M059J (cell line): ENCODE measurements around the gene SMYD4. TPM values are rescaled to one million over a fixed set of nuclear protein-coding genes. Genes with fewer than 3 reads are reported as not detected.
A peak's percentile ranks its signal among the peaks of the same experiment; 100 is the strongest.

Experiments used
- DNase-seq: peaks from one replicate; pipeline ENCODE4 v3.0.0-alpha.2; 2012; ENCODE audit warnings: low read depth
- total RNA-seq: library from RNA; depleted of rRNA; stranded (reverse); fragments of >200 nt; shearing (Covaris generic); gene quantifications from 2 replicates; pipeline ENCODE4 v1.2.3, GENCODE V29; 2014; rRNA removed

SMYD4 gene
- total RNA-seq, 1 experiment from 2014 or later, result 11.3 TPM

- DNase-seq, result no peak
Observed at GRCh38 chr17:1732241-1732832, 97.4 kb downstream of the SMYD4 start.

GRCh38 chr17:1731194-1731506, 98.6 kb downstream of the SMYD4 start:
- DNase-seq, result no peak

GRCh38 chr17:1730326-1731193, 99.1 kb downstream of the SMYD4 start:
- peak; percentile 46 for DNase-seq

DNA sequence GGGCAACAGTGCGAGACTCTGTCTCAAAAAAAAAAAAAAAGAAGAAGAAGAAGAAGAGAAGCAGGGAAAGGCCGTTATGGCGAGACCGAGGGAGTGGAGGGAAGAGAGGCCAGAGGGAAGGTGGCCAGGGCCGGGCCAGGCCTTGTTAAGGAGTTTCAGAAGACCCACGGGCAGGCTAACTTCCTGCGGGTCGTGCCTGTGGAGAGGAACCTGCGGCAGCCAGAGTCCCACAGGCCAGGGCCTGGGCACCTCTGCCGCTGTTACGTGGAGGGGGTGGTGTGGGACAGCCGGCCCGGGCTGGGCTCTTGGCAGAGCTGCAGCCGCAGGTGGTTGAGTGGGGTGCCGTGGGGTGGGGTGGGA, 99.8 kb downstream of the SMYD4 start:
- DNase-seq, result no peak

Other genes with a start within 250 kb of the SMYD4 start
- gene SLC43A2, start 201.1 kb downstream of the SMYD4 start, total RNA-seq, result 2.4 and 3.7 TPM in 2 replicates
- 0.47 TPM in 1 of 2 replicates, not detected in the other for gene SCARF1, start 184.2 kb downstream of the SMYD4 start, total RNA-seq
- 1.7 and 3.1 TPM in 2 replicates for gene RILP, start 180.0 kb downstream of the SMYD4 start, total RNA-seq
- 52.3 and 92.8 TPM in 2 replicates for gene PRPF8, start 145.0 kb downstream of the SMYD4 start, total RNA-seq
- 0.02 and 0.32 TPM in 2 replicates for gene TLCD2, start 119.5 kb downstream of the SMYD4 start, total RNA-seq
- 4.0 and 9.5 TPM in 2 replicates for gene WDR81, start 105.2 kb downstream of the SMYD4 start, total RNA-seq
- 0.05 TPM in 1 of 2 replicates, not detected in the other for gene SERPINF2, start 87.0 kb downstream of the SMYD4 start, total RNA-seq
- not detected in 2 replicates for gene SERPINF1, start 67.8 kb downstream of the SMYD4 start, total RNA-seq
- gene RPA1, start 103 bp upstream of the SMYD4 start, total RNA-seq, result 26.5 and 42.5 TPM in 2 replicates
- 0.12 and 0.67 TPM in 2 replicates for gene RTN4RL1, start 195.4 kb upstream of the SMYD4 start, total RNA-seq
- gene DPH1, start 200.3 kb upstream of the SMYD4 start, total RNA-seq, result 28.0 and 29.5 TPM in 2 replicates
- 18.9 and 24.0 TPM in 2 replicates for gene OVCA2, start 212.1 kb upstream of the SMYD4 start, total RNA-seq
- gene HIC1, start 225.2 kb upstream of the SMYD4 start, total RNA-seq, result 2.2 and 3.7 TPM in 2 replicates